Colon (tissue), 2 donors: ENCODE results near the gene L3MBTL1.

Source experiments
- FAIRE-seq: peaks from 2 replicates; lab custom pipeline; 2012; peaks lifted over from hg19 to GRCh38; lab: Jason Lieb, UNC
- donor health status: control.
- donor health status: control.

L3MBTL1 gene

GRCh38 chr20:43535370-43536004 lies 28.0 kb downstream of the L3MBTL1 start:
- FAIRE-seq, result no peak

DNA sequence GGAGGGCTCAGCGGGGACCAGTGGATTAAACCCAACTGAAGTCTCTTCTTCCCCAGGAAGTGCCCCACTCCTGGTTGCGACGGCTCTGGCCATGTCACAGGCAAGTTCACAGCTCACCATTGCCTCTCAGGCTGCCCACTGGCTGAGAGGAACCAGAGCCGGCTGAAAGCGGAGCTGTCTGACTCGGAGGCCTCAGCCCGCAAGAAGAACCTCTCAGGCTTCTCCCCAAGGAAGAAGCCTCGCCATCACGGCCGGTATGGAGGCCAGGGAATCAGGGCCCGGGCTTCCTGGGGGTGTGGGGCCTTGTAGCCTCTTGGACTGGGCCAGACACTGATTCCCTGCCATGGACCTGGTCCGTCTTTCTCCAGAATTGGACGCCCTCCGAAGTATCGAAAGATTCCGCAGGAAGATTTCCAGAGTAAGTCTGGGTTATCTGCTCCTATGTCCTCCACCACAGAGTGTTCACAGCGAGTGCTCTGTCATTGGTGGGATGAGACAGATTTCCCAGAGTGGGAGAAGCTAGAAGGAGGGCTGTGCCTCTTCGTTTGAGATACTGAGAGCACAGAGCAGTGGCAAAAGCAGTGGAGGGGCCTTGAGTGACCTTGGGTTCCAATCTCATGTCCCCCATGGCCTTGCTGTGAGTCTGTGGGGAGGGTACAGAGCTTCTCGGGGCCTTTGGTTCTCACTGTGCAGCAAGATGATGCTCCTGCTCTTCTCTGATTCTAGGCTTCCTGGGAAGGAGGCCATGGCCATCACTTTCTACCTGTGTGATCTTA lies 28.7 kb downstream of the L3MBTL1 start:
- FAIRE-seq, result no peak

- FAIRE-seq, result no peak
Measured at GRCh38 chr20:43536817-43537440, 29.4 kb downstream of the L3MBTL1 start.

- FAIRE-seq, result no peak
Measured at GRCh38 chr20:43537921-43538877, 30.7 kb downstream of the L3MBTL1 start.

DNA sequence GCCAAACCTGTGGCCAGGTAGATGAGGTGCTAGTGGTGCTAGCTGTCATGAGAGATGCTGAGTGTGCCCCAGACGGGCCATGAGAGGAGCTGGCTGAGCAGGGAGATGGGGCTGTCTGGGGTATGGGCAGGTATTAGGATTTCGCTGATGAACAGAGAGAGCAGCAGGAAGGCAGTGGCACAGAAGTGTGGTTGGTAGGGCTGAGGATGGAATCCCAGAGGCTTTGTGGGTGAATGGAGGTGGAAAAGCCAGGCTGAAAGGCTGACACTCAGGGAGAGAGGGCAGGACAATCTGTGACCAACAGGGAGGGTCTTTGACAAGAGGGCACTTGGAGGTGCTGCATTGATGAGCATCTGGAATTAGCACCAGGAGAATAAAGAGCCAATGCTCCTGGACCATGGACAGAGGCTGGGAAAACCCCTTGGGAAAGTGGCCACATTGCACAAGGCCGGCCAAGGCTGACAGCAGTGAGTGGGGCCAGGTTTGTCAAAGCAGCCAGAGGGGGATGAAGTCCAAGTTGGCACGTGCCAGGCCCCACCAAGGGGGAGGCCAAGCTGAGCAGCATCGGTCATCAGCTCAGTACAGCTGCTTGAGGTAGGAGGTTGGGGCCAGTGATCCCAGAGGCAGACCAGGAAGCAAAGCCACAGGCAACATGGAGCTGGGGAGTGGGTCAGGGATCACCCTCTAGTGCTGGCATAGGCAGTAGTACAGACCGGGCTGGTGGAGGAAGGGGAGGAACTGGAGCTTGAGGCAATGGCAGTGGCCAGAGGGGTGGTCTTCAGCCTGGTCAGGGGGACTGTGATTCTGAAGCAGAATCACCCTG lies 31.6 kb downstream of the L3MBTL1 start:
- no peak for FAIRE-seq

DNA sequence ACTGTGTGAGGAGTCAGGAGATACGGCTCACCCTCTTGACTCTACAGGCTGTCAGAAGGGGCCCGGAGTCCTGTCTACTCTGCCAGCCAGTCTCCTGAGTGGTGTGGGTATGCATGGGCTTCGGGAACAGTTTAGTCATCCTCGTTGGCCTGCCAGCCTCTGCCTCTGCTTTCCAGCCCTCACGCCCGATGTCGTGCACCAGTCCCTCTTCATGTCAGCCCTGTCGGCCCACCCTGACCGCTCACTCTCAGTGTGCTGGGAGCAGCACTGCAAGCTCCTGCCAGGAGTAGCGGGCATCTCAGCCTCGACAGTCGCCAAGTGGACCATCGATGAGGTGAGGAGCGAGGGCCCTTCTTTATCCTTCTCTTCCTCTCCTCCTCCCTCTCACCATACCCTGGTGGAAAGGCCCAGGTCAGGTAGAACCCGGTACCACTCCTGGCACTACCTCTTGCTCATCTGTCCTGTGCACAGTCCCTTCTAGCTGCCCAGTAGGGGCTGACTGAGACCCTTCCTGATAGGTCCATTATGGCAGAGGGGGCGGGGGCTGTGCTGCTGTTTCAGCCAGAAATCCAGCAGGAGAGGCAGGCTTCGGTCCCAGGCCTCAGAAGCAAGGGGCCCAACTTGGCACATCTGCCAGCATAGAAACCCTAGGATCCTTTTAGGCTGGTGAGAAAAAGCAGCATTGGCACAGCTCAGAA lies 32.6 kb downstream of the L3MBTL1 start:
- no peak for FAIRE-seq

- FAIRE-seq, result no peak
Measured at GRCh38 chr20:43540673-43541060, 33.2 kb downstream of the L3MBTL1 start.

GRCh38 chr20:43541214-43541613 lies 33.7 kb downstream of the L3MBTL1 start:
- no peak for FAIRE-seq

DNA sequence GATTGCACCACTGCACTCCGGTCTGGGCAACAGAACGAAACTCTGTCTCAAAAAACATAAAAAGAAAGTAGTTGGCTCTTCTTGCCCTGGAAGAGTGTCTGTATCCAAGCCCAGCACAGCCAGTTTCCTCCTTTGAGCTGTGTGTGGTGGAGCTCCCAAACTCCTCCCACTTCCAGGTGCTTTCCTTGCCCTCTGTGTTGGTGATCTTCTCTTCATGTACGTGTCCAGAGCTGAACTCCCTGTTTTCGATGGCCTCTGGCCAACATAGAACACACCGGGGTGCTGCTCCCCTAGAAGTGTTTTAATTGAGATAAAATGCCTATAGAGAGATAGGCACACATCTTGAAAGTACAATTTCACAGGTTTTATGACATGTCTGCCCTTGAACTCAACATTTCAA lies 34.7 kb downstream of the L3MBTL1 start:
- no peak for FAIRE-seq

DNA sequence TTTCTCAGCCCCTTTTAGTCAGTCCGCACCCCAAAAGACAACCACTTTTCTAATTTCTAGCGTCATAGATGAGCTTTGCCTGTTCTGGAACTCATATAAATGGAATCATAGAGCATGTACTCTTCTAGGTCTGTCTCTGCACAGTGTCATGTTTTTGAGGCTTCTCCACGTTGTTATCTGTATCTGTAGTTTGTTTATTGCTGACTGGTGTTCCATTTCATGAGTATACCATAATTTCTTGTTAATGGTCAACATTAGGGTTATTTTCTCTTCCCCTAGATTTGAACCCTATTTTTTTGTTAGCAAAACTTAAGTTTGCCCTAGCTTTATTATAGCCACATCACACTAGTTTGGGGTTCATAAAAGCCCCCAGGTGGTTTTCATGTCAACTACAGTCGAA lies 35.2 kb downstream of the L3MBTL1 start:
- FAIRE-seq, result no peak

- FAIRE-seq, result no peak
Measured at GRCh38 chr20:43543138-43543537, 35.6 kb downstream of the L3MBTL1 start.

DNA sequence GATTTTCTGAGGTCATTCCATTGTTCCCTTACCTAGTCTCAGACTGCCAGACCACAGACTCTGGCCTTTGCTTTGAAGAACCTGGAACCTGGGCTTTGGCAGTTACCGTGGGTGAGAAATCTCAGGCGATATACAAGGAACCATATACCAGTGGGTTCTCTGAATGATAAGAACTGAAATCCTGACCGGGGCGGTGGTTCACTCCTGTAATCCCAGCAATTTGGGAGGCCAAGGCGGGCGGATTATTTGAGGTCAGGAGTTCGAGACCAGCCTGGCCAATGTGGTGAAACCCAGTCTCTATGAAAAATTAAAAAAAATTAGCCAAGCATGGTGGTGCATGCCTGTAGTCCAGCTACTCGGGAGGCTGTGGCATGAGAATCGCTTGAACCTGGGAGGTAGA lies 37.0 kb downstream of the L3MBTL1 start:
- no peak for FAIRE-seq

- FAIRE-seq, result no peak
Measured at GRCh38 chr20:43545837-43546578, 38.5 kb downstream of the L3MBTL1 start.

- FAIRE-seq, result no peak
Measured at GRCh38 chr20:43548273-43548880, 40.9 kb downstream of the L3MBTL1 start.

DNA sequence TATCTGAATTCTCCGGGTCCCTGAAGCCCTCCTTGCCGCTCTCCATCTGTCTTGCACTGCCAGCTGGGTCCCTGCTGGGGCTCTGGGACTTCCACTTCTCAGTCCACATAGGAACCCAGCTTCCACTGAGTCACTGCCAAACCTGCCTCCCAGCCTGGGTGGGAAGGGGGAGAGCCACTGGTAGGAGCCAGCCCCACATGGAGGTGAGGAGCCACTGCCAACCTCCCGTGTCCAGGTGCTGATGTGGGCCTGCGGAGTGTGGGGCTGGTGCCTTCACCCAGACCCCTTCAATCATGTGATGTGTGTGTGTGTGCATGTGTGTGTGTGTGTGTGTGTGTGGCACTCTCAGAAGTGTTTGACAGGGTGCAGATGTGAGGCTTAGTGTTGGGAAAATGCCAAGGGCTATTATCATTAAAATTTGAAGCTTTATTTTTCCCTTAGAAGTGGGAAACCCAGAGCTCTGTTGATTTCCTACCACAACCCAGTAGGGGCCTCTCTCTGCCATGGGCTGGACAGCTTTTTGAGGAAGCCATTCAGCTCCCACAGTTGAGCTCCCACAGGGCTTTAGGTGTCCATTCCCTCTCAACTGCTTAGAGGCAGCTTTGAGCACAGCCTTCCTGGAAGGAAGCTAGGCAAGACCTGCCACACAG lies 42.0 kb downstream of the L3MBTL1 start:
- no peak for FAIRE-seq

DNA sequence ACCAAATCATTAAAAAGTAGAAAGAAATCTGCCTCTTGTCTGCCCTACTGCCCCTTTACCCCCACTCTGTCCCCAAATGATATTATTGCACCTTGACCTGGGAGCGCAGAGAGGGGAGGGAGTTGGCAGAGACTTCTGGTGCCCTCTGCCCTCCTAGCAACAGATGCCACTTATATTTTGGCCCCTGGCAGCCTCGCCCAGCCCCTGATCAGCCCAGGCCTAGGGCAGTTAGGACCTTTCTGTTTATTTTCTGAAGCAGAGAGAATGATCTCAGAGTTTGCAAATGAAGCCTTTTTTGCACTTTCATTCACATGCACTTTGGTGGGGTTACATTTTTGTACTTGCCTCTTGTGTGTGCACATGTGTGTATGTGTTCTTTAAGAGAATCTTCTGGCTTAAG lies 43.0 kb downstream of the L3MBTL1 start:
- no peak for FAIRE-seq

- no peak for FAIRE-seq
Measured at GRCh38 chr20:43554369-43554768, 46.9 kb downstream of the L3MBTL1 start.

GRCh38 chr20:43558412-43559146 lies 51.1 kb downstream of the L3MBTL1 start, which contains the start of gene SGK2:
SGK2 (plus strand) TSS chr20:43559027; CDS start chr20:43566496, 7,469 bp downstream.
- FAIRE-seq, result no peak
